PC-9 (cell line): ENCODE results near the gene HNRNPC. TPM values are rescaled to one million over a fixed set of nuclear protein-coding genes. Genes with fewer than 3 reads are reported as not detected.

Experiments used
- BruUV-seq: library from RNA; stranded (reverse); fragments of 400-500 nt; replicated peaks from 2 replicates; lab custom pipeline; 2021; lab: Mats Ljungman, UMichigan
- CTCF ChIA-PET: fragments of 300-600 bp; sonication (Branson Sonifier 250); formaldehyde crosslinking; loops from one replicate; lab custom pipeline; 2022; ENCODE audit warnings: antibody characterized with exemption; lab: Charles Lee
- POLR2A ChIA-PET: fragments of 300-600 bp; sonication (Branson Sonifier 250); formaldehyde crosslinking; loops from one replicate; lab custom pipeline; 2022; ENCODE audit warnings: antibody characterized with exemption; ENCODE audit not compliant: unreplicated experiment; lab: Charles Lee
- DNase-seq, 2 experiments: peaks; one replicate each; pipeline versions ENCODE4 v3.0.0 to v3.0.0-alpha.2; 2015 to 2022; ENCODE audit warnings: mixed read lengths in 1 of 2
- H2AFZ ChIP-seq: fragments of 200-600 bp; sonication (generic); 2 replicates; pipeline ENCODE4 v1.8.1; 2017; ENCODE audit warnings: antibody characterized with exemption
- H3F3A ChIP-seq: fragments of 200-600 bp; sonication (generic); 2 replicates; pipeline ENCODE4 v1.8.1; 2017; ENCODE audit warnings: antibody characterized with exemption, mild to moderate bottlenecking, low read depth; ENCODE audit not compliant: insufficient read depth
- H3K27ac ChIP-seq: fragments of 200-600 bp; sonication (generic); 2 replicates; pipeline ENCODE4 v1.6.1; 2016; ENCODE audit warnings: mixed run types
- H3K27me3 ChIP-seq: fragments of 200-600 bp; sonication (generic); 2 replicates; pipeline ENCODE4 v1.6.1; 2016; ENCODE audit warnings: low read depth, mixed run types; ENCODE audit not compliant: insufficient read depth
- H3K36me3 ChIP-seq: fragments of 200-600 bp; sonication (generic); 2 replicates; pipeline ENCODE4 v1.6.1; 2016; ENCODE audit warnings: low read depth, mixed run types
- H3K4me1 ChIP-seq: fragments of 200-600 bp; sonication (generic); replicated peaks from 2 replicates; pipeline ENCODE4 v1.6.1; 2016; ENCODE audit warnings: mixed run types; ENCODE audit not compliant: insufficient read depth
- H3K4me2 ChIP-seq: fragments of 200-600 bp; sonication (generic); 2 replicates; pipeline ENCODE4 v1.6.1; 2017; ENCODE audit warnings: mixed run types
- H3K4me3 ChIP-seq: fragments of 200-600 bp; sonication (generic); 2 replicates; pipeline ENCODE4 v1.6.1; 2016; ENCODE audit warnings: mixed run types
- H3K79me2 ChIP-seq: fragments of 200-600 bp; sonication (generic); 2 replicates; pipeline ENCODE4 v1.6.1; 2017; ENCODE audit warnings: low read depth, mixed run types
- H3K9me2 ChIP-seq: fragments of 200-600 bp; sonication (generic); 2 replicates; pipeline ENCODE4 v1.8.1; 2017; ENCODE audit warnings: mild to moderate bottlenecking; ENCODE audit not compliant: insufficient read depth
- H3K9me3 ChIP-seq: fragments of 200-600 bp; sonication (generic); 2 replicates; pipeline ENCODE4 v1.8.1; 2016; ENCODE audit warnings: low read depth; ENCODE audit not compliant: insufficient read depth
- H4K20me1 ChIP-seq: fragments of 200-600 bp; sonication (generic); 2 replicates; pipeline ENCODE4 v1.8.1; 2017; ENCODE audit not compliant: insufficient read depth
- CTCF ChIP-seq: fragments of 200-600 bp; sonication (generic); conservative IDR thresholded peaks from 2 replicates; pipeline ENCODE4 v1.6.1; 2017; ENCODE audit warnings: mixed run types, antibody characterized with exemption, mild to moderate bottlenecking, moderate library complexity
- EZH2 ChIP-seq: fragments of 200-600 bp; sonication (generic); IDR thresholded peaks from 2 replicates; pipeline ENCODE4 v1.8.0; 2017; ENCODE audit warnings: antibody characterized with exemption, low read depth
- intact Hi-C: fragments of 100-400 bp; cut with micrococcal nuclease; formaldehyde crosslinking; loops from one replicate; pipeline ENCODE4 v1.10.0; 2022; ENCODE audit not compliant: unreplicated experiment
- total RNA-seq: library from RNA; stranded (reverse); gene quantifications from 2 replicates; pipeline ENCODE4 v1.2.3, GENCODE V29; 2021

HNRNPC gene
- total RNA-seq, 1 experiment from 2014 or later: 550 TPM

DNA sequence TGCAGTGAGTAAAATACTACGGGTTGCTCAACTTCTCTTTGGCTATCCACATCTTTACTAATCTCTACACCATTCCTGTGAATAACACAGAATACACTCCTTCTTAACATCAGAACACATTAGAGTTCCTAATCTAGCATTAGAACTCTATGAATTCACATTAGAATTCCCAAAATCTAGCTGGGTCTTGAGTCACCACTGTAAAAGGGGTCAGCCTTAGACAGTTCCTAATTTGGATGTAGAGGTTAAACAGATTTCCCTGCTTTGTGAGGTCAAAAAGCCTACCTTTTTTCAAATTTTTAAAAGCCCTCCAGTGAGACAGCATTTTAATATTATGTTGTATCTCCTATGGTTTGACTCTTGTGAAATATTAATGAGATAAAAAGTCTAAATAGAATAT is 7.4 kb downstream of the HNRNPC start:
- H4K20me1 ChIP-seq: peaks cover 98% of the 10 kb centered on the region
- H3K36me3 ChIP-seq: peaks cover 82% of the 10 kb centered on the region
- no peaks in the 10 kb centered on the region for H3K9me2 ChIP-seq
- no peak overlapping the region for H2AFZ ChIP-seq
- peak overlapping the region; percentile 39; the same call in 1 of the 2 replicates for H3K4me2 ChIP-seq
- ChIA-PET CTCF (no interaction called here), POLR2A (no interaction called here)
- no TSS peak for BruUV-seq
- H3F3A ChIP-seq: peaks cover 91% of the 10 kb centered on the region
- DNase-seq: no peak
- peaks cover 51% of the 10 kb centered on the region for H3K4me1 ChIP-seq
- H3K9me3 ChIP-seq: no peaks in the 10 kb centered on the region
- no peak overlapping the region for H3K4me3 ChIP-seq
- TF ChIP-seq EZH2 (no peak), CTCF (no peak)
- no peaks in the 10 kb centered on the region for H3K27me3 ChIP-seq
- H3K79me2 ChIP-seq: peaks cover 100% of the 10 kb centered on the region
- intact Hi-C loops: loop anchor here (10.0 kb wide), 1 partner anchor 123 kb away; the partner anchor contains the start of gene SUPT16H
- H3K27ac ChIP-seq: peak overlapping the region; percentile 20; the same call in 1 of the 2 replicates

- peaks cover 98% of the 10 kb centered on the region for H4K20me1 ChIP-seq
- no TSS peak for BruUV-seq
- ChIA-PET POLR2A (no interaction called here), CTCF (interaction anchor here (0.7 kb wide), 1 partner anchor 13 kb away, joined by 8 read pairs; no protein-coding TSS in a partner anchor)
- 0 out of 2 replicates have a peak overlapping the region, but pooled peaks have one; percentile 1 for H3K27ac ChIP-seq
- H2AFZ ChIP-seq: no peak overlapping the region
- intact Hi-C loops: no loop called here
- H3K9me3 ChIP-seq: no peaks in the 10 kb centered on the region
- H3K27me3 ChIP-seq: no peaks in the 10 kb centered on the region
- H3K4me3 ChIP-seq: no peak overlapping the region
- H3K36me3 ChIP-seq: peaks cover 77% of the 10 kb centered on the region
- H3K79me2 ChIP-seq: peaks cover 100% of the 10 kb centered on the region
- no peak for DNase-seq
- peaks cover 33% of the 10 kb centered on the region for H3K4me1 ChIP-seq
- TF ChIP-seq CTCF (no peak), EZH2 (no peak)
- 0 out of 2 replicates have a peak overlapping the region, but pooled peaks have one; percentile 2 for H3K4me2 ChIP-seq
- H3K9me2 ChIP-seq: no peaks in the 10 kb centered on the region
- peaks cover 89% of the 10 kb centered on the region for H3F3A ChIP-seq
These were observed 10.1 kb downstream of the HNRNPC start for GRCh38 chr14:21258889-21259787.

DNA sequence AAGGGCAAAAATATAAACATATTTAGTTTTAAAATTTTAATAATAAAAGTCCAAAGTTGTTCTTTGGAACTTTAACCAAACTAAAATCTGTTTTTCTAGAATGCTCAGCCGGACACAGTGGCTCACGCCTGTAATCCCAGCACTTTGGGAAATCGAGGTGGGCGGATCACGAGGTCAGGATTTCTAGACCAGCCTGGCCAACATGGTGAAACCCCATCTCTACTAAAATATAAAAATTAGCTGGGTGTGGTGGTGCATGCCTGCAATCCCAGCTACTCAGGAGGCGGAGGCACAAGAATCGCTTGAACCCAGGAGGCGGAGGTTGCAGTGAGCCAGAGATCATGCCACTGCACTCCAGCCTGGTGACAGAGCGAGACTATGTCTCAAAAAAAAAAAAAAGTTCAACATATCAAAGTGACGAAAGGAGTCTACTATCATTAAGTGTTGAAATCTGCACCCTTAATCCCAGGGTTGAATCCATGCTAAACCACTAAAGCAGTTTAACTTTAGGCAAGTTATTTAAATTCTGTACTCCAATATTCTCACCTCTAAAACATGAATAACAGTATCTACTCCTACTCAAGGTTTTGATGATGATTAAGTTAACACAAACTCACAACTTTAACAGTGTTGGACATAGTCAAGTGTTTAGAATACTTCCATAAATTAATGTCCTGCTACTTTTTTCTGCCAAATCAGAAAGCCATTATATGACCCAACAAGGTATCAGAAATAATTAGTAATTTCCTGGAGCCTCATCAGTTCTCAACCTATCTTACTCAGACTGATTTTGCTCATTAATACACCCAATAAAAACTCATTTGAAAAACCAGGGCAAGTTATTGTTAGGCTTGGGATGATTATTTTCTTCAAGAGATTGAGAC is 11.0 kb downstream of the HNRNPC start:
- H2AFZ ChIP-seq: no peak overlapping the region
- ChIA-PET POLR2A (no interaction called here), CTCF (no interaction called here)
- H3K79me2 ChIP-seq: peaks cover 100% of the 10 kb centered on the region
- no peak overlapping the region for H3K4me2 ChIP-seq
- no peaks in the 10 kb centered on the region for H3K9me3 ChIP-seq
- BruUV-seq: no TSS peak
- intact Hi-C loops: no loop called here
- TF ChIP-seq EZH2: no peak
- DNase-seq: no peak
- peak overlapping the region; percentile 10; the same call in 1 of the 2 replicates for H3K27ac ChIP-seq
- H3K4me1 ChIP-seq: peaks cover 24% of the 10 kb centered on the region
- peaks cover 76% of the 10 kb centered on the region for H3K36me3 ChIP-seq
- peaks cover 89% of the 10 kb centered on the region for H3F3A ChIP-seq
- peaks cover 98% of the 10 kb centered on the region for H4K20me1 ChIP-seq
- no peak overlapping the region for H3K4me3 ChIP-seq
- H3K27me3 ChIP-seq: no peaks in the 10 kb centered on the region
- no peaks in the 10 kb centered on the region for H3K9me2 ChIP-seq
